Measurements from ENCODE around the gene CCDC149. TPM values are rescaled to one million over a fixed set of nuclear protein-coding genes. Genes with fewer than 3 reads are reported as not detected.

The CCDC149 gene
- total and polyA plus RNA-seq, 9 of the 15 experiments (the other 6 are each of a cell fraction or from before 2014, with no cell fraction given): 0.04 to 0.18 TPM; not detected in 7

- TF ChIP-seq ZNF407 (IDR thresholded peaks at IDR 0.05; ENCODE audit: low read depth) (no peak), FOXM1 (IDR thresholded peaks at IDR 0.05; ENCODE audit: low read depth) (no peak), FOXM1 (CRISPR knock-in tag; IDR thresholded peaks at IDR 0.05; ENCODE audit: low read depth) (no peak), NKRF (IDR thresholded peaks at IDR 0.05; ENCODE audit: borderline replicate concordance) (no peak), KLF10 (CRISPR knock-in tag; IDR thresholded peaks at IDR 0.05) (no peak), ZFP30 (CRISPR knock-in tag; IDR thresholded peaks at IDR 0.05; ENCODE audit: borderline replicate concordance) (no peak), HDAC6 (IDR thresholded peaks at IDR 0.05; ENCODE audit: low read depth, low read length) (no peak), CAMTA2 (CRISPR knock-in tag; conservative IDR thresholded peaks at IDR 0.05) (no peak)
Observed at GRCh38 chr4:24922416-24922815, 9.6 kb upstream of the CCDC149 start (continued).
